B cell (primary cell): ENCODE measurements around the gene ANAPC10.

Source experiments
- EZH2 ChIP-seq: IDR thresholded peaks from 2 replicates; pipeline ENCODE4 v1.6.1; 2012; ENCODE audit warnings: borderline replicate concordance, low read depth, mild to moderate bottlenecking, moderate library complexity, low read length; ENCODE audit not compliant: insufficient read depth, poor library complexity, severe bottlenecking
- TF ChIP-seq, protein P1 (sequence below): fragments of 200-600 bp; IDR thresholded peaks from one replicate; pipeline ENCODE4 v1.8.0; 2022; ENCODE audit warnings: antibody characterized with exemption, mild to moderate bottlenecking

DNA sequence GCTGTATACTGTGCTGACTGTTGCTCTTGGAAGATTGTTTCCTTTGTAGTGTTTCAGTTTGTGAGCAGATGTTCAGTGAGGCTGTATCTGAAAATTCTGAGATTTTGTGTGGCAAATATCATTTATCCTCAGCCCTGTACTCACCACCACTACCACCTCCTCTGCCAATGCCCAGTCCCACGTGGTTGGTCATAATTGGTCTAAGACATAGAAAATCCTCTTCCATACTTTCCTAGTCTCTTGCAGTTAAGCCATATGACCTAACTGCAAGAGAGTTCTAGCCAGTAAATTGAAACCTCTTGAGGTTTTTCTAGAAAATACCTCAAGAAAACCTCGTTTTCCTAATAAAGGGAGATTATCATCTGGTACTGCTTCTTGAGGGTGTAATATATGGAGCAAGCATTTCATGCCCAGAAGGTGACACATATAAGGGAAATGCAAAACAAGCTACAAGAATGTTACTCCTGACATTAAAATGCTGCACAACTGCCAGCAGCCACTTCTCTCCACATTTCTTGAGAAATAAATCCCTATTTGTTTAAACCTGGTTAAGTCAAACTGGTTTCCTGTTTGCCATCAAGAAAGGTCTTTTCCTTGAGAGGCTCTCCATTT, 32.9 kb upstream of the ANAPC10 start:
- TF ChIP-seq, protein P1, sequence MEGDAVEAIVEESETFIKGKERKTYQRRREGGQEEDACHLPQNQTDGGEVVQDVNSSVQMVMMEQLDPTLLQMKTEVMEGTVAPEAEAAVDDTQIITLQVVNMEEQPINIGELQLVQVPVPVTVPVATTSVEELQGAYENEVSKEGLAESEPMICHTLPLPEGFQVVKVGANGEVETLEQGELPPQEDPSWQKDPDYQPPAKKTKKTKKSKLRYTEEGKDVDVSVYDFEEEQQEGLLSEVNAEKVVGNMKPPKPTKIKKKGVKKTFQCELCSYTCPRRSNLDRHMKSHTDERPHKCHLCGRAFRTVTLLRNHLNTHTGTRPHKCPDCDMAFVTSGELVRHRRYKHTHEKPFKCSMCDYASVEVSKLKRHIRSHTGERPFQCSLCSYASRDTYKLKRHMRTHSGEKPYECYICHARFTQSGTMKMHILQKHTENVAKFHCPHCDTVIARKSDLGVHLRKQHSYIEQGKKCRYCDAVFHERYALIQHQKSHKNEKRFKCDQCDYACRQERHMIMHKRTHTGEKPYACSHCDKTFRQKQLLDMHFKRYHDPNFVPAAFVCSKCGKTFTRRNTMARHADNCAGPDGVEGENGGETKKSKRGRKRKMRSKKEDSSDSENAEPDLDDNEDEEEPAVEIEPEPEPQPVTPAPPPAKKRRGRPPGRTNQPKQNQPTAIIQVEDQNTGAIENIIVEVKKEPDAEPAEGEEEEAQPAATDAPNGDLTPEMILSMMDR: no peak
- no peak for TF ChIP-seq EZH2
